GM12873 (cell line): Measurements from ENCODE around the gene SCT.

Experiments used
- TF ChIP-seq, protein P1 (sequence below): IDR thresholded peaks from 2 replicates; pipeline ENCODE4 v1.5.1; 2012; ENCODE audit warnings: low read depth, mild to moderate bottlenecking, moderate library complexity, low read length, control low read depth; ENCODE audit not compliant: insufficient read depth; ENCODE audit errors: missing control alignments

SCT gene

GRCh38 chr11:650482-650881, 23.5 kb upstream of the SCT start:
- TF ChIP-seq, protein P1, sequence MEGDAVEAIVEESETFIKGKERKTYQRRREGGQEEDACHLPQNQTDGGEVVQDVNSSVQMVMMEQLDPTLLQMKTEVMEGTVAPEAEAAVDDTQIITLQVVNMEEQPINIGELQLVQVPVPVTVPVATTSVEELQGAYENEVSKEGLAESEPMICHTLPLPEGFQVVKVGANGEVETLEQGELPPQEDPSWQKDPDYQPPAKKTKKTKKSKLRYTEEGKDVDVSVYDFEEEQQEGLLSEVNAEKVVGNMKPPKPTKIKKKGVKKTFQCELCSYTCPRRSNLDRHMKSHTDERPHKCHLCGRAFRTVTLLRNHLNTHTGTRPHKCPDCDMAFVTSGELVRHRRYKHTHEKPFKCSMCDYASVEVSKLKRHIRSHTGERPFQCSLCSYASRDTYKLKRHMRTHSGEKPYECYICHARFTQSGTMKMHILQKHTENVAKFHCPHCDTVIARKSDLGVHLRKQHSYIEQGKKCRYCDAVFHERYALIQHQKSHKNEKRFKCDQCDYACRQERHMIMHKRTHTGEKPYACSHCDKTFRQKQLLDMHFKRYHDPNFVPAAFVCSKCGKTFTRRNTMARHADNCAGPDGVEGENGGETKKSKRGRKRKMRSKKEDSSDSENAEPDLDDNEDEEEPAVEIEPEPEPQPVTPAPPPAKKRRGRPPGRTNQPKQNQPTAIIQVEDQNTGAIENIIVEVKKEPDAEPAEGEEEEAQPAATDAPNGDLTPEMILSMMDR, result no peak

- TF ChIP-seq, protein P1, result no peak
These were observed 19.2 kb upstream of the SCT start for GRCh38 chr11:646214-646613.

DNA sequence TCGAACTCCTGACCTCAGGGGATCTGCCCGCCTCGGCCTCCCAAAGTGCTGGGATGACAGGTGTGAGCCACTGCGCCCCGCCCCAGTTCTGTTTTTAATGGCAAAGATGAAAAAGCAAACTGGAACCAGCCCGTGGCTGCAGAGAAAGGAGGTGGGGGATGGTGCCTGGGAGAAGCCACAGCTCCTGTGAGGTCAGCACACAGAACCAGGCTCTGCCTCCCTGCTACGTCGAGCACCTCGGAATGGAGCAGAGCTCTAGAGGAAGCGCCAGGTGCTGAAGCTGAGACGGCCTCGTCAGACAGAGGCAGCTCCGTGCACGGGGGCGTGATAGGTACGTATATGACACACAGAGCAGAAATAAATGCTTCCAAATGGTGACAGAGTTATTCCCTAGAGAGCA, 18.6 kb upstream of the SCT start:
- TF ChIP-seq, protein P1, result no peak

DNA sequence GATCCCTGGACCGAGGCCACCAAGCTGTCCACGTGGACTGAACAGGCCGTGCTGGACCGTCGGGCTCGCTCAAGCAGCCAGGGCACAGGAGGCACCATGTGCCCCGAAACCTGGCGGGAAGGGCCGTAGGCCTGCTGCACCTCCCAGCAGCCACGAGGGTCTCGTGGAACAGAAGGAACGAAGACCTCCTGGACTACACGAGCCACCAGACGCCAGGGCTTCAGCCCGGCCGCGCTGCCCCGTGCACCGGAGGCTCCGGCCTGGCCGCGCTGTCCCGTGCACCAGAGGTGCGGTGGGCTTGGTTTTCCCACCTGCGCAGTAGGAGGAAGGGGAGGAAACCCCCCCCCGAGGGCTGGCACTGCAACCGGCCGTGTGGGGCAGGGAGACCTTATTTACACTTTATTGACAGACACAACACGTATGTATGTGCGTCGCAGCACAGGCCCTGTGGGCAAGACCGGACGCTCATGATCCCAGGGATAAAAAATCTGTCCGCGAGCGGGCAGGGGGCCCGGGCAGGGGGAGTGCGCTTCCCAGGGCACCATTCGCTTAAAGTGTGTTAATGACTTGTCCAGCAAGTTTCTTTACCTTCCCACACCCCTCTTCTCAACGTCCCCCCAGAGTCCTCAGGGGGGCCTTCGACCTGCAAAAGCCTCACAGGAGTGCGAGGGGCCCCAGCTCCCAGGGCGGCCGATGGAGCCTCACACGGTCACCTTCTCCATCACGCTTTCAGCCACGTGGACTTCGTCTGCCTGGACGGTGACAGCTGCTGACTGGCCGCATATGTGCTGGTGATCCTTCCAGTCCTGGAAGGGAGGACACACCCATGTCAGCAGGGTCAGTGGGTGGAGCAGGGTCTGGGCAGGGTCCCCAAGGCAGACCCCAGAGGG, 17.1 kb upstream of the SCT start:
- TF ChIP-seq, protein P1, result no peak

- TF ChIP-seq, protein P1, result no peak
These were observed 16.4 kb upstream of the SCT start for GRCh38 chr11:643366-643765.

- TF ChIP-seq, protein P1, result no peak
These were observed 14.9 kb upstream of the SCT start for GRCh38 chr11:641806-642370.

DNA sequence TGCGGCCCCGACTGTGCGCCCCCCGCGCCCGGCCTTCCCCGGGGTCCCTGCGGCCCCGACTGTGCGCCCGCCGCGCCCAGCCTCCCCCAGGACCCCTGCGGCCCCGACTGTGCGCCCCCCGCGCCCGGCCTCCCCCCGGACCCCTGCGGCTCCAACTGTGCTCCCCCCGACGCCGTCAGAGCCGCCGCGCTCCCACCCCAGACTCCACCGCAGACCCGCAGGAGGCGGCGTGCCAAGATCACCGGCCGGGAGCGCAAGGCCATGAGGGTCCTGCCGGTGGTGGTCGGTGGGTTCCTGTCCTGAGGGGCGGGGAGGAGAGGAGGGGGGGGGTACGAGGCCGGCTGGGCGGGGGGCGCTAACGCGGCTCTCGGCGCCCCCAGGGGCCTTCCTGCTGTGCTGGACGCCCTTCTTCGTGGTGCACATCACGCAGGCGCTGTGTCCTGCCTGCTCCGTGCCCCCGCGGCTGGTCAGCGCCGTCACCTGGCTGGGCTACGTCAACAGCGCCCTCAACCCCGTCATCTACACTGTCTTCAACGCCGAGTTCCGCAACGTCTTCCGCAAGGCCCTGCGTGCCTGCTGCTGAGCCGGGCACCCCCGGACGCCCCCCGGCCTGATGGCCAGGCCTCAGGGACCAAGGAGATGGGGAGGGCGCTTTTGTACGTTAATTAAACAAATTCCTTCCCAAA, 13.2 kb upstream of the SCT start:
- TF ChIP-seq, protein P1, result no peak
